ENCODE data around the gene HRG. TPM values are rescaled to one million over a fixed set of nuclear protein-coding genes. Genes with fewer than 3 reads are reported as not detected.

The HRG gene, protein sequence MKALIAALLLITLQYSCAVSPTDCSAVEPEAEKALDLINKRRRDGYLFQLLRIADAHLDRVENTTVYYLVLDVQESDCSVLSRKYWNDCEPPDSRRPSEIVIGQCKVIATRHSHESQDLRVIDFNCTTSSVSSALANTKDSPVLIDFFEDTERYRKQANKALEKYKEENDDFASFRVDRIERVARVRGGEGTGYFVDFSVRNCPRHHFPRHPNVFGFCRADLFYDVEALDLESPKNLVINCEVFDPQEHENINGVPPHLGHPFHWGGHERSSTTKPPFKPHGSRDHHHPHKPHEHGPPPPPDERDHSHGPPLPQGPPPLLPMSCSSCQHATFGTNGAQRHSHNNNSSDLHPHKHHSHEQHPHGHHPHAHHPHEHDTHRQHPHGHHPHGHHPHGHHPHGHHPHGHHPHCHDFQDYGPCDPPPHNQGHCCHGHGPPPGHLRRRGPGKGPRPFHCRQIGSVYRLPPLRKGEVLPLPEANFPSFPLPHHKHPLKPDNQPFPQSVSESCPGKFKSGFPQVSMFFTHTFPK
- not detected for total RNA-seq

DNA sequence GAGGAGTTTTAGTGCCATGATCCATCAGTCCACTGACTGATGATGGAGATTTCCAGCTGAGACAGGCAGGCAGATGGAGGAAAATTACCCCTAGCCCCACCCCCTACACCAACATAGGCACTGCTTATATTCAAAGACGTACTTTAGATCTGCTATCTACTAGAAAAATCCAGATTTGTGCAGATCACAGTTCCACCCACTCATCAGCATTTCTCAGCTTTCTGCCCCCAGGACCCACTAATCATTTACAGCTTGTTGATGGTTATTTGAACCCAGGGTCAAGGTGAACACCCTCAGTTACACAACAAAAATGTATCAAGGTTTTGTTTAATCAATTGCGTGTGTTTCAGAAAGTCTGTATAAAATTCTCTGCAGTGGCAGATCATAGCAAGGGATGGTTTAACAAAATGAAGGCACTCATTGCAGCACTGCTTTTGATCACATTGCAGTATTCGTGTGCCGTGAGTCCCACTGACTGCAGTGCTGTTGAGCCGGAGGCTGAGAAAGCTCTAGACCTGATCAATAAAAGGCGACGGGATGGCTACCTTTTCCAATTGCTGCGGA is at the start of gene HRG:
Gene HRG (plus strand): TSS at position 390 of the 564 bp plus-strand sequence. CDS start 18 bp downstream, at position 408.
- Histone ChIP-seq H3K9me3 (no peaks in the 10 kb centered on the region), H3K27ac (no peak within 1 kb of the TSS), H3K36me3 (no peaks in the 10 kb centered on the region), H3K27me3 (no peaks in the 10 kb centered on the region), H3K4me1 (no peaks in the 10 kb centered on the region), H3K4me3 (no peak within 1 kb of the TSS)
- DNase-seq (ENCODE audit: low spot score in 2 of 2) = no peak
- TF ChIP-seq, protein P1, sequence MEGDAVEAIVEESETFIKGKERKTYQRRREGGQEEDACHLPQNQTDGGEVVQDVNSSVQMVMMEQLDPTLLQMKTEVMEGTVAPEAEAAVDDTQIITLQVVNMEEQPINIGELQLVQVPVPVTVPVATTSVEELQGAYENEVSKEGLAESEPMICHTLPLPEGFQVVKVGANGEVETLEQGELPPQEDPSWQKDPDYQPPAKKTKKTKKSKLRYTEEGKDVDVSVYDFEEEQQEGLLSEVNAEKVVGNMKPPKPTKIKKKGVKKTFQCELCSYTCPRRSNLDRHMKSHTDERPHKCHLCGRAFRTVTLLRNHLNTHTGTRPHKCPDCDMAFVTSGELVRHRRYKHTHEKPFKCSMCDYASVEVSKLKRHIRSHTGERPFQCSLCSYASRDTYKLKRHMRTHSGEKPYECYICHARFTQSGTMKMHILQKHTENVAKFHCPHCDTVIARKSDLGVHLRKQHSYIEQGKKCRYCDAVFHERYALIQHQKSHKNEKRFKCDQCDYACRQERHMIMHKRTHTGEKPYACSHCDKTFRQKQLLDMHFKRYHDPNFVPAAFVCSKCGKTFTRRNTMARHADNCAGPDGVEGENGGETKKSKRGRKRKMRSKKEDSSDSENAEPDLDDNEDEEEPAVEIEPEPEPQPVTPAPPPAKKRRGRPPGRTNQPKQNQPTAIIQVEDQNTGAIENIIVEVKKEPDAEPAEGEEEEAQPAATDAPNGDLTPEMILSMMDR (IDR thresholded peaks at IDR 0.05) = no peak
- TF ChIP-seq POLR2A (IDR thresholded peaks at IDR 0.05) = no peak
- no peak for TF ChIP-seq POLR2AphosphoS5 (IDR thresholded peaks at IDR 0.05)
- intact Hi-C loops (cut with DNase I; ENCODE audit: low total_unique reads) = no loop called here

DNA sequence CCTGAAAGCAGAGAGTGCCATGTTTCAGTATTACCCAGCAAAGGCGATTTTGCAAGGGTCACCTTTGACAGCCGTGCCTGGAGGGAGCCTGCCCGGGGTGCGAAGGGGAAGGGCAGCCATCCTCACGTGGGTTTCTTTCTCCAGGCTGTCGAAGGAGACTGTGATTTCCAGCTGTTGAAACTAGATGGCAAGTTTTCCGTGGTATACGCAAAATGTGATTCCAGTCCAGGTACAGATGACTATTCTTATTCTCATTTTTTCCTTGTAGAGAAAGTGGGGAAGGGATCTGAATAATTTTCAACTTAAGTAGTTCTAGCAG is 49.6 kb upstream of the HRG start:
- Histone ChIP-seq H3K27ac (no peak overlapping the region), H3K4me1 (no peaks in the 10 kb centered on the region), H3K27me3 (peaks cover 0 to 14% of the 10 kb centered on the region in 2 donors), H3K9me3 (no peaks in the 10 kb centered on the region), H3K4me3 (no peak overlapping the region), H3K36me3 (no peaks in the 10 kb centered on the region)
- no peak for DNase-seq (ENCODE audit: low spot score in 2 of 2)
- intact Hi-C loops (cut with DNase I; ENCODE audit: low total_unique reads) = no loop called here
- no peak for TF ChIP-seq POLR2AphosphoS5 (IDR thresholded peaks at IDR 0.05)
- TF ChIP-seq POLR2A (IDR thresholded peaks at IDR 0.05) = no peak
- TF ChIP-seq, protein P1 (IDR thresholded peaks at IDR 0.05) = no peak

DNA sequence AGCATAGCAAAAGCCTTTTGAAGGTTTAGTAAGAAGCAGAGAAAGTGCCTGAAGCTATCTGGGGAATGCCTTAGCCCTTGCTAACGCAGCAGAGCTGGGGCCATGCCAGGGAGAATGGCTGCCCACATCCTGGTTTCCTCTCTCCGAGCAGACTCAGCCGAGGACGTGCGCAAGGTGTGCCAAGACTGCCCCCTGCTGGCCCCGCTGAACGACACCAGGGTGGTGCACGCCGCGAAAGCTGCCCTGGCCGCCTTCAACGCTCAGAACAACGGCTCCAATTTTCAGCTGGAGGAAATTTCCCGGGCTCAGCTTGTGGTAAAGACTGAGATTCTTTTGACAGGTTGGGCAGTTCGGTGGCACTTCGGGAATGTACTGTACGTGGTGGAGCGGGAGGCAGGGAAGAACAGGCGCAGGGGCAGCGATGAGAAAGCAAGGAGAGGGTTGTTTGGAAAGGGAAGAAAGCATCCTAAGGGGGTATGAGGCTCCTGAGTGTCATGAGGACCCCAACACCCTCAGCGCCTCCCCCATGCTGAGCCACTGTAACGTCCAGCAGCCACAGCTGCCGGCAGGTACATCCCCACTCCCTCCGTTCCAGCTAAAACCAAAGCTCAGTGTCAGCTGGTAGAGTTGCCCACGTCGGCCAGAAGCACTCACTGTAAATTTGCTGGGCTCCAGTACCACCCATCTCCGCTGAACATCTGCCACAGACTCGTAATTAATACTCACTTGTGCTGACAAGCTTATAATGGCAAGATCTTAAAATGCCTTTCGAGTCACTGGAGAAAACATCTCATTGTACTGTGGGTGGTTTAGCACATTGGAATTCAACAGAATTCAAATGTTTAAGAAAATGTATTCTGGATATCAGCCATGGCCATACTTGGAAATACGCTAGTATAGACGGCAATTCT is 48.5 kb upstream of the HRG start:
- Histone ChIP-seq H3K27me3 (peaks cover 0 to 14% of the 10 kb centered on the region in 2 donors), H3K27ac (peak overlapping the region; percentile 23 to 46), H3K4me1 (no peaks in the 10 kb centered on the region), H3K36me3 (no peaks in the 10 kb centered on the region), H3K4me3 (peak overlapping the region in 2 of 3 donors; percentile 27 to 52), H3K9me3 (no peaks in the 10 kb centered on the region)
- intact Hi-C loops (cut with DNase I; ENCODE audit: low total_unique reads) = no loop called here
- DNase-seq (ENCODE audit: low spot score in 2 of 2) = peak; percentile 92 to 94
- TF ChIP-seq, protein P1 (IDR thresholded peaks at IDR 0.05) = peak; percentile 77 to 92 (median 79)
- TF ChIP-seq POLR2A (IDR thresholded peaks at IDR 0.05) (no peak), POLR2AphosphoS5 (IDR thresholded peaks at IDR 0.05) (peak in 2 of 3 donors; percentile 31 to 65)

DNA sequence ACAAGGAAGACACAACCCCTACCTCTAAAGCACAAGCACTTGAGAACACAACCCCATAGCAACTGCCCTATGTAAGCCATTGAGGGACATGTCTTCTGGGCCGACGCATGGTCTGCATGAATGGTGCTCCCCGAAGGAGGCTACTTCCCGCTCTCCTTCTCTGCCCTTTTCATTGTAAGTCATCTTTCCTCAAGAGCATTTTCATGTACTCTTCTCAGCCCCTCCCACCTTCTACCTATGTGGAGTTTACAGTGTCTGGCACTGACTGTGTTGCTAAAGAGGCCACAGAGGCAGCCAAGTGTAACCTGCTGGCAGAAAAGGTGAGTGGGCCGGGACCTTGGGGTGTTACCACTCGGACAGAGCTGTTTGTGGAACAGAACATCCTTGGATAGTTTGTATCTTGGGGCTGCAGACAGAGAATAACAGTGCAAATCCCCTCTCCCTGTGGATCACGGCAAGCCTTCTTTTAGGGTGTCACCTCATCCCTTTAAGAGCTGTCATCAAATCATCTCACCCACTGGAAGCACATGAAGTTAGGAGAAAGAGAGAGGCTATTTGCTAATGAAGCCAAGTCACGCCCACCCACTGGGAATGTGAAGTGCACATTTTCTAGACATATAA is 47.4 kb upstream of the HRG start:
- no peaks in the 10 kb centered on the region for H3K4me1 ChIP-seq
- DNase-seq (ENCODE audit: low spot score in 2 of 2) = no peak
- H3K9me3 ChIP-seq = no peaks in the 10 kb centered on the region
- H3K4me3 ChIP-seq = no peak overlapping the region
- intact Hi-C loops (cut with DNase I; ENCODE audit: low total_unique reads) = no loop called here
- H3K27ac ChIP-seq = no peak overlapping the region
- H3K27me3 ChIP-seq = peaks cover 0 to 14% of the 10 kb centered on the region in 2 donors
- TF ChIP-seq POLR2A (IDR thresholded peaks at IDR 0.05) (no peak), POLR2AphosphoS5 (IDR thresholded peaks at IDR 0.05) (no peak)
- TF ChIP-seq, protein P1 (IDR thresholded peaks at IDR 0.05) = no peak
- H3K36me3 ChIP-seq = no peaks in the 10 kb centered on the region
